Ishikawa (cell line): ENCODE measurements around the gene PALLD.

Experiments
- CEBPB ChIP-seq: IDR thresholded peaks from 2 replicates; pipeline ENCODE4 v1.6.1; 2012
- CREB1 ChIP-seq: IDR thresholded peaks from 2 replicates; pipeline ENCODE4 v1.6.1; 2012; ENCODE audit warnings: low read depth
- EGR1 ChIP-seq: IDR thresholded peaks from 2 replicates; pipeline ENCODE4 v1.6.1; 2012
- EP300 ChIP-seq: IDR thresholded peaks from 2 replicates; pipeline ENCODE4 v1.6.1; 2012; ENCODE audit warnings: borderline replicate concordance
- FOXM1 ChIP-seq: IDR thresholded peaks from 2 replicates; pipeline ENCODE4 v1.6.1; 2012; ENCODE audit warnings: low read depth, borderline replicate concordance
- MAX ChIP-seq: IDR thresholded peaks from 2 replicates; pipeline ENCODE4 v1.6.1; 2012
- NFIC ChIP-seq: IDR thresholded peaks from 2 replicates; pipeline ENCODE4 v1.6.1; 2012
- RAD21 ChIP-seq: IDR thresholded peaks from 2 replicates; pipeline ENCODE4 v1.6.1; 2012; ENCODE audit warnings: low read depth
- REST ChIP-seq: IDR thresholded peaks from 2 replicates; pipeline ENCODE4 v1.6.1; 2012; ENCODE audit warnings: low read depth, mild to moderate bottlenecking
- TAF1 ChIP-seq: IDR thresholded peaks from 2 replicates; pipeline ENCODE4 v1.6.1; 2012; ENCODE audit warnings: low read depth, mild to moderate bottlenecking
- TCF12 ChIP-seq: IDR thresholded peaks from 2 replicates; pipeline ENCODE4 v1.6.1; 2012; ENCODE audit warnings: low read depth
- TEAD4 ChIP-seq: IDR thresholded peaks from 2 replicates; pipeline ENCODE4 v1.6.1; 2012
- USF1 ChIP-seq: IDR thresholded peaks from 2 replicates; pipeline ENCODE4 v1.6.1; 2012
- YY1 ChIP-seq: IDR thresholded peaks from 2 replicates; pipeline ENCODE4 v1.6.1; 2012; ENCODE audit warnings: low read depth
- ZBTB7A ChIP-seq: IDR thresholded peaks from 2 replicates; pipeline ENCODE4 v1.6.1; 2012; ENCODE audit warnings: low read depth

PALLD gene

GRCh38 chr4:168496834-168497233, at the start of gene PALLD:
PALLD (plus strand) TSS chr4:168497052.
- no peak for TF ChIP-seq YY1
- TF ChIP-seq MAX: no peak
- no peak for TF ChIP-seq TAF1
- no peak for TF ChIP-seq USF1
- no peak for TF ChIP-seq RAD21
- no peak for TF ChIP-seq CEBPB
- 0 out of 2 replicates have a peak, but pooled peaks have one; percentile 25 for TF ChIP-seq TEAD4

- TF ChIP-seq CEBPB: no peak
- no peak for TF ChIP-seq TCF12
- no peak for TF ChIP-seq TEAD4
- no peak for TF ChIP-seq REST
- no peak for TF ChIP-seq ZBTB7A
- no peak for TF ChIP-seq CREB1
- TF ChIP-seq EP300: no peak
- no peak for TF ChIP-seq RAD21
- TF ChIP-seq NFIC: no peak
- no peak for TF ChIP-seq YY1
- no peak for TF ChIP-seq USF1
- TF ChIP-seq MAX: no peak
- no peak for TF ChIP-seq EGR1
Observed at GRCh38 chr4:168449719-168450452, 47.0 kb upstream of the PALLD start.

- TF ChIP-seq CREB1: no peak
- TF ChIP-seq TAF1: no peak
- TF ChIP-seq USF1: no peak
- no peak for TF ChIP-seq EP300
- TF ChIP-seq TEAD4: no peak
- no peak for TF ChIP-seq FOXM1
- no peak for TF ChIP-seq REST
- no peak for TF ChIP-seq CEBPB
Observed at GRCh38 chr4:168451331-168451730, 45.5 kb upstream of the PALLD start.

GRCh38 chr4:168451744-168452390, 45.0 kb upstream of the PALLD start:
- TF ChIP-seq YY1 (no peak), TEAD4 (no peak), CREB1 (no peak), EGR1 (no peak), EP300 (no peak), NFIC (no peak), RAD21 (no peak), ZBTB7A (no peak), CEBPB (no peak), MAX (no peak), FOXM1 (no peak), TAF1 (no peak)

- TF ChIP-seq MAX (no peak), CREB1 (no peak), YY1 (no peak), EP300 (no peak), EGR1 (no peak), TAF1 (no peak), CEBPB (no peak), REST (no peak)
Observed at GRCh38 chr4:168453146-168453545, 43.7 kb upstream of the PALLD start.
